Endothelial cell (in vitro differentiated cells): ENCODE measurements around the gene THRAP3. TPM values are rescaled to one million over a fixed set of nuclear protein-coding genes. Genes with fewer than 3 reads are reported as not detected.
A peak's percentile ranks its signal among the peaks of the same experiment; 100 is the strongest.

Experiments used
- DNase-seq: peaks from one replicate; pipeline ENCODE4 v3.0.0; 2021; ENCODE audit warnings: low spot score
- H3K27ac Mint-ChIP-seq: one replicate; pipeline ENCODE4 v1.8.0; 2021; ENCODE audit warnings: mixed read lengths, inconsistent platforms; ENCODE audit not compliant: unreplicated experiment
- H3K27me3 Mint-ChIP-seq: one replicate; pipeline ENCODE4 v1.8.0; 2021; ENCODE audit warnings: mild to moderate bottlenecking, moderate library complexity, mixed read lengths, inconsistent platforms; ENCODE audit not compliant: unreplicated experiment
- H3K36me3 Mint-ChIP-seq: one replicate; pipeline ENCODE4 v1.8.0; 2021; ENCODE audit warnings: mild to moderate bottlenecking, low read depth, mixed read lengths, inconsistent platforms; ENCODE audit not compliant: unreplicated experiment
- H3K4me1 Mint-ChIP-seq: one replicate; pipeline ENCODE4 v1.8.0; 2021; ENCODE audit warnings: mild to moderate bottlenecking, mixed read lengths, inconsistent platforms; ENCODE audit not compliant: unreplicated experiment
- H3K4me3 Mint-ChIP-seq: one replicate; pipeline ENCODE4 v1.8.0; 2021; ENCODE audit warnings: mild to moderate bottlenecking, mixed read lengths, inconsistent platforms; ENCODE audit not compliant: unreplicated experiment
- H3K9me3 Mint-ChIP-seq: one replicate; pipeline ENCODE4 v1.8.0; 2021; ENCODE audit warnings: mixed read lengths, inconsistent platforms; ENCODE audit not compliant: unreplicated experiment
- CTCF ChIP-seq: fragments of 200-600 bp; sonication (generic); IDR thresholded peaks from one replicate; pipeline ENCODE4 v1.5.0; 2021; ENCODE audit warnings: antibody characterized with exemption; ENCODE audit not compliant: unreplicated experiment
- total RNA-seq: library from RNA; stranded (reverse); fragmentation: NEBNext Ultra II Directional; extraction: Animal tissue kit (Norgen Biotek cat#: 25700); gene quantifications from one replicate; pipeline ENCODE4 v1.2.1, GENCODE V29; 2021; ENCODE audit not compliant: unreplicated experiment

Gene THRAP3
- total RNA-seq, 1 donor from 2014 or later = 129 TPM

DNA sequence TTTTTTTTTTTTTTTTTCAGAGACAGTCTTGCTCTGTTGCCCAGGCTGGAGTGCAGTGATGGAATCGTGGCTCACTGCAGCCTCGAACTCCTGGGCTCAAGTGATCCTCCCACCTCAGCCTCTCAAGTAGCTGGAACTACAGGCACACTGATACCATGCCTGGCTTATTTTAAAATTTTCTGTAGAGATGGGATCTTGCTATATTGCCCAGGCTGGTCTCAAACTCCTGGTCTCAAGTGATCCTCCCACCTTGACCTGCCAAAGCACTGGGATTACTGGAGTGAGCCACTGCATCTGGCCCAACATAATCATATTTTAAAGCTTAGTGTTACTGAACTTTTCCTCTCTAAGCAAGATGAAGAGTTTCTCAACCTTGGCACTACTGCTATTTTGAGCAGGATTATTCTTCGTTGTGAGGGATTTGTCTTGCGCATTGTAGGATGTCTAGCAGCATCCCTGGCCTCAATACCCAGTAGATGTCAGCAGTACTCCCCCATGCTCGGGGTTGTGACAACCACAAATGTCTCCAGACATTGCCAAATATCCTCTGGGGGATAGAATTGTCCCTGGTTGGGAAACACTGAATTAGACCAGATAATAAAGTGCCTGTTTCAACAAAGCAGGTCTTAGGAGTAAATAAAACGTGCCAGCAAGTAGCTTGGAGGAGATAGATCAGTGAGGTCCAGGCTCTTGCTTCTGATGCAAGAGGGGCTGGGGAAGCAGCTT is 15.1 kb upstream of the THRAP3 start:
- no peak for DNase-seq
- Mint-ChIP-seq H3K4me3 (no peak overlapping the region), H3K36me3 (no peaks in the 10 kb centered on the region), H3K4me1 (peaks cover 16% of the 10 kb centered on the region), H3K9me3 (no peaks in the 10 kb centered on the region), H3K27me3 (peaks cover 3% of the 10 kb centered on the region), H3K27ac (no peak overlapping the region)
- no peak for TF ChIP-seq CTCF

DNA sequence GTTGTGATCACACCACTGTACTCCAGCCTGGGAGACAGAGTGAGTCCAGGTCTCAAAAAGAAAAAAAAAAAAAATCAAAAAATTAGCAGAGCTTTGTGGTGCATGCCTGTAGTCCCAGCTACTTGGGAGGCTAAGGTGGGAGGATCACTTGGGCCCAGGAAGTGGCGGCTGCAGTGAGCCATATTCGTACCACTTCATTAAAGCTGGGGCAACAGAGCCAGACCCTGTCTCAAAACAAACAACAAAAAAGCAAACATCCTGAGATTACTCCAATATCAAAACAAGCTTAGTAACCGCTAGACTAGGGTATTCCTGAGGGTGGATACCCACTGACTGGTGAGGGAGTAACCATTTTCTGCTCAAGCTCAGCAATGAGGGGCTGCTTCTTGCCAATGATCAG is 12.9 kb upstream of the THRAP3 start:
- Mint-ChIP-seq H3K9me3 (no peaks in the 10 kb centered on the region), H3K27ac (no peak overlapping the region), H3K4me3 (no peak overlapping the region), H3K27me3 (peaks cover 3% of the 10 kb centered on the region), H3K4me1 (peaks cover 16% of the 10 kb centered on the region), H3K36me3 (no peaks in the 10 kb centered on the region)
- no peak for DNase-seq
- no peak for TF ChIP-seq CTCF

DNA sequence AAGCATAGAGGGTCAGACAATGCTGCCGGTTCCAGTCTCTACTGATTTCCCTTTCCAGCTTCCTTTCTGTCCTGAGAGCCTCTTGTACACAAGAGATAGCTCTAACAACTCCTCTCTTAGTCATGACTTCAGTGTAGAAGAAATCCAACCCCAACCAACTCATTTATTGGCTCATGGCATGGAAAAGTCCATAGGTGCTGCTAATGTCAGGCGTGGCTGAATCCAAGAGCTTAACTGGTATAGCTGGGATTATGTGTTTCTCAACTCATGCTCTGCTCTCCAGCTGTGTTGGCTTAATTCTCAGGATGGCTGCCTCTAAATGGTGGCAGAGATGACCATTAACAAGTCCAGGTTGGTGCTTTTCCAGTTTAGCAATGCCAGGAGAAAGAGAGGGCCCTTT is 12.4 kb upstream of the THRAP3 start:
- no peaks in the 10 kb centered on the region for H3K36me3 Mint-ChIP-seq
- no peak overlapping the region for H3K27ac Mint-ChIP-seq
- peaks cover 3% of the 10 kb centered on the region for H3K27me3 Mint-ChIP-seq
- H3K9me3 Mint-ChIP-seq = no peaks in the 10 kb centered on the region
- DNase-seq = no peak
- peaks cover 16% of the 10 kb centered on the region for H3K4me1 Mint-ChIP-seq
- no peak overlapping the region for H3K4me3 Mint-ChIP-seq
- TF ChIP-seq CTCF = no peak

DNA sequence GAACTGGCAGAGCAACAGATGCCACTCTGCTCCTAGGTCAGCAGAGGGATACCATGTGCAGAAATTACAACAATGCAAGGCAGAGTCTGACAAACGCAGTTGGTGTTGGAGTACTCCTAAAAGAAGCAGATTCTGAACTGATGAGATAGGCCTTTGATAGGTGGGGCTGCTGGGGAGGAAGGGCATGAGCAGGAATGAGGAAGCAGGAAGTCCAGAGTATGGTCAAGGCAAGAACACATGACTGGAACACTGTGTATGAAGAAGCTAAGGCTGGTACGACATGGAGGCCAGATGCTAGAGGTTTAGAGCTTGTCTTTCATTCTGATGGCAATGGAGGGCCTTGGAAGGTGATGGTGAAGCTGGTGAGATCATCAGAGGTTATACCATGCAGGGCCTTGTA is 11.5 kb upstream of the THRAP3 start:
- Mint-ChIP-seq H3K36me3 (no peaks in the 10 kb centered on the region), H3K4me1 (peaks cover 16% of the 10 kb centered on the region), H3K27me3 (peaks cover 4% of the 10 kb centered on the region)

More for the DNA sequence above, 11.5 kb upstream of the THRAP3 start:
- Mint-ChIP-seq H3K27ac (no peak overlapping the region), H3K9me3 (no peaks in the 10 kb centered on the region), H3K4me3 (peak overlapping the region; percentile 72)
- no peak for DNase-seq
- no peak for TF ChIP-seq CTCF
